GM06990 (cell line): Measurements from ENCODE around the gene ANP32A.

Experiments
- DNase-seq: peaks from one replicate; pipeline ENCODE4 v3.0.0-alpha.2; 2011; ENCODE audit not compliant: insufficient read length; ENCODE audit errors: extremely low read depth
- H3K27me3 ChIP-seq: replicated peaks from 2 replicates; pipeline ENCODE4 v1.6.0; 2011; ENCODE audit warnings: low read length; ENCODE audit not compliant: control insufficient read depth, insufficient read depth
- H3K36me3 ChIP-seq: 2 replicates; pipeline ENCODE4 v1.5.1; 2011; ENCODE audit warnings: low read length; ENCODE audit not compliant: control insufficient read depth, insufficient read depth
- H3K4me3 ChIP-seq: replicated peaks from 2 replicates; pipeline ENCODE4 v1.5.1; 2011; ENCODE audit warnings: low read depth, mild to moderate bottlenecking, control low read depth, low read length
- CTCF ChIP-seq: IDR thresholded peaks from 2 replicates; pipeline ENCODE4 v1.5.1; 2011; ENCODE audit warnings: low read length, control low read depth, mild to moderate bottlenecking, inconsistent platforms; ENCODE audit not compliant: insufficient read depth, poor library complexity, severe bottlenecking

Gene ANP32A

GRCh38 chr15:68790910-68791309 is 29.8 kb downstream of the ANP32A start:
- peaks cover 23% of the 10 kb centered on the region for H3K36me3 ChIP-seq
- no peak for TF ChIP-seq CTCF
- H3K4me3 ChIP-seq = no peak overlapping the region
- DNase-seq = no peak
- no peaks in the 10 kb centered on the region for H3K27me3 ChIP-seq

- H3K4me3 ChIP-seq = no peak overlapping the region
- TF ChIP-seq CTCF = no peak
- no peak for DNase-seq
- H3K36me3 ChIP-seq = peaks cover 24% of the 10 kb centered on the region
- H3K27me3 ChIP-seq = no peaks in the 10 kb centered on the region
Observed at GRCh38 chr15:68790242-68790575, 30.5 kb downstream of the ANP32A start.

GRCh38 chr15:68789534-68790241 is 31.0 kb downstream of the ANP32A start:
- H3K36me3 ChIP-seq = peaks cover 27% of the 10 kb centered on the region
- DNase-seq = no peak
- TF ChIP-seq CTCF = no peak

GRCh38 chr15:68789091-68789490 is 31.6 kb downstream of the ANP32A start:
- TF ChIP-seq CTCF = no peak
- Histone ChIP-seq H3K4me3 (no peak overlapping the region), H3K36me3 (peaks cover 33% of the 10 kb centered on the region), H3K27me3 (no peaks in the 10 kb centered on the region)
- DNase-seq = no peak

More at GRCh38 chr15:68789534-68790241, 31.0 kb downstream of the ANP32A start:
- Histone ChIP-seq H3K27me3 (no peaks in the 10 kb centered on the region), H3K4me3 (no peak overlapping the region)

- Histone ChIP-seq H3K36me3 (peaks cover 38% of the 10 kb centered on the region), H3K4me3 (no peak overlapping the region), H3K27me3 (no peaks in the 10 kb centered on the region)
- TF ChIP-seq CTCF = no peak
- DNase-seq = no peak
Observed at GRCh38 chr15:68788264-68788624, 32.5 kb downstream of the ANP32A start.
